Heart right ventricle (tissue), 16 donors: ENCODE data around the gene RSBN1L. TPM values are rescaled to one million over a fixed set of nuclear protein-coding genes. Genes with fewer than 3 reads are reported as not detected.

ENCODE experiments used
- ATAC-seq, 8 donors: fragments of 200-7000 bp; cut with Tn5 transposase; one replicate each; pipeline ENCODE4 v1.9.1; 2020; ENCODE audit warnings: mild to moderate bottlenecking in 8 of 8, moderate library complexity in 8 of 8, moderate number of reproducible peaks in 1 of 8
- DNase-seq, 2 donors: peaks; one replicate each; pipeline ENCODE4 v3.0.0-alpha.2; 2020
- H3K27ac ChIP-seq, 10 donors: fragments of 200-600 bp; sonication (generic) in 2 of 10; one replicate each; pipeline versions ENCODE4 v1.5.0 to v1.8.0; 2020 to 2022; ENCODE audit warnings: mild to moderate bottlenecking in 3 of 10
- H3K27me3 ChIP-seq, 7 donors: fragments of 200-600 bp; one replicate each; pipeline ENCODE4 v1.8.0; 2021 to 2022; ENCODE audit warnings: mild to moderate bottlenecking in 2 of 7
- H3K36me3 ChIP-seq, 9 donors: fragments of 200-600 bp; sonication (generic) in 1 of 9; one replicate each; pipeline versions ENCODE4 v1.5.0 to v1.8.0; 2020 to 2022; ENCODE audit warnings: mild to moderate bottlenecking in 2 of 9
- H3K4me1 ChIP-seq, 9 donors: fragments of 200-600 bp; sonication (generic) in 1 of 9; one replicate each; pipeline versions ENCODE4 v1.5.0 to v1.8.0; 2020 to 2022; ENCODE audit warnings: mild to moderate bottlenecking in 4 of 9
- H3K4me3 ChIP-seq, 10 donors: fragments of 200-600 bp; sonication (generic) in 2 of 10; one replicate each; pipeline versions ENCODE4 v1.5.0 to v1.8.0; 2020 to 2022; ENCODE audit warnings: mild to moderate bottlenecking in 7 of 10, moderate library complexity in 2 of 10
- H3K9me3 ChIP-seq, 11 donors: fragments of 200-600 bp in 10 of 11; sonication (generic) in 2 of 11; one replicate each; pipeline versions ENCODE4 v1.5.0 to v1.8.0; 2013 to 2022; ENCODE audit warnings: mild to moderate bottlenecking in 2 of 11, control low read depth in 1 of 11, moderate library complexity in 1 of 11
- WGBS, 2 donors: extraction: QIAGEN DNeasy Blood & Tissue Kit; methylation state at CpG; one replicate each; pipeline ENCODE4 v1.1.7; 2013; ENCODE audit warnings: inconsistent platforms in 1 of 2; 5-methylcytosine and 5-hydroxymethylcytosine counted together
- intact Hi-C, 10 donors: fragments of 100-400 bp; cut with DNase I; formaldehyde crosslinking; loops; one replicate each; pipeline versions ENCODE4 v1.11.1 to v1.14.2; 2022
- polyA plus RNA-seq, 2 donors: library from polyadenylated mRNA; stranded (reverse); fragments of 200-250 nt; gene quantifications; one replicate each; pipeline ENCODE4 v1.2.3, GENCODE V29; 2013
- total RNA-seq, 10 donors: library from RNA; stranded (reverse); fragmentation: NEBNext Ultra II Directional in 3 of 10; extraction: Animal tissue kit (Norgen Biotek cat#: 25700) in 3 of 10; gene quantifications; one replicate each; pipeline versions ENCODE4 v1.2.1 to v1.2.4, GENCODE V29; 2021 to 2023
- TF ChIP-seq, protein P1 (sequence below), 9 donors: fragments of 200-600 bp; sonication (generic) in 2 of 9; IDR thresholded peaks; one replicate each; pipeline versions ENCODE4 v1.5.0 to v1.8.0; 2021 to 2022; ENCODE audit warnings: antibody characterized with exemption in 9 of 9, mild to moderate bottlenecking in 5 of 9, moderate library complexity in 1 of 9
- donor health status: Arrhythmogenic right ventricular cardiomyopathy.
- donor health status: ischemic (EF 13 %, LVEDD 7.1; RV severe dilation, severe dysfunction).
- donor health status: healthy with polysubstance abuse.
- donor health status: DM: no; HTN: yes; CAD: no.
- donor health status: DM: no; HTN: no; CAD: no.
- donor health status: ischemic (EF 25% LVEDD 6.9; RV normal size, moderate dysfunction).
- donor health status: ischemic (EF 25% LVEDD 5.7; RV mildly dilated, moderate dysfunction).
- donor health status: healthy.
- donor health status: DM: yes; HTN: yes; CAD: no.
- donor health status: Ischemic cardiomyopathy.
- donor health status: ischemic (EF 35%, LVEDD 5.7; RV mildly dilated, moderate dysfunction).
- donor health status: nonischemic (EF 11% LVEDD 7.7; RV severe dilation, severe dysfunction).
- donor health status: DM: yes; HTN: yes; CAD: no.
- donor health status: PGD.
- donor health status: ischemic (EF 29% LVEDD 5.4; RV normal size, mild dysfunction).
- donor health status: nonischemic (EF 23%, LVEDD 6.1; RV moderate dilation, normal function).

The RSBN1L gene
- total and polyA plus RNA-seq, 12 donors: 3.3 to 11.8 (median 9.6) TPM

- no peak for ATAC-seq
- no peak overlapping the region for H3K27ac ChIP-seq
- peaks cover 0 to 14% (median 0%) of the 10 kb centered on the region in 9 donors for H3K4me1 ChIP-seq
- peaks cover 0 to 28% (median 0%) of the 10 kb centered on the region in 9 donors for H3K36me3 ChIP-seq
- 96 to 99% methylated on average over 1 of the region's 1 CpG for WGBS, 2 donors
- no peaks in the 10 kb centered on the region for H3K9me3 ChIP-seq
- TF ChIP-seq, protein P1, sequence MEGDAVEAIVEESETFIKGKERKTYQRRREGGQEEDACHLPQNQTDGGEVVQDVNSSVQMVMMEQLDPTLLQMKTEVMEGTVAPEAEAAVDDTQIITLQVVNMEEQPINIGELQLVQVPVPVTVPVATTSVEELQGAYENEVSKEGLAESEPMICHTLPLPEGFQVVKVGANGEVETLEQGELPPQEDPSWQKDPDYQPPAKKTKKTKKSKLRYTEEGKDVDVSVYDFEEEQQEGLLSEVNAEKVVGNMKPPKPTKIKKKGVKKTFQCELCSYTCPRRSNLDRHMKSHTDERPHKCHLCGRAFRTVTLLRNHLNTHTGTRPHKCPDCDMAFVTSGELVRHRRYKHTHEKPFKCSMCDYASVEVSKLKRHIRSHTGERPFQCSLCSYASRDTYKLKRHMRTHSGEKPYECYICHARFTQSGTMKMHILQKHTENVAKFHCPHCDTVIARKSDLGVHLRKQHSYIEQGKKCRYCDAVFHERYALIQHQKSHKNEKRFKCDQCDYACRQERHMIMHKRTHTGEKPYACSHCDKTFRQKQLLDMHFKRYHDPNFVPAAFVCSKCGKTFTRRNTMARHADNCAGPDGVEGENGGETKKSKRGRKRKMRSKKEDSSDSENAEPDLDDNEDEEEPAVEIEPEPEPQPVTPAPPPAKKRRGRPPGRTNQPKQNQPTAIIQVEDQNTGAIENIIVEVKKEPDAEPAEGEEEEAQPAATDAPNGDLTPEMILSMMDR (IDR thresholded peaks at IDR 0.05): no peak
- no peak for DNase-seq
- intact Hi-C loops: no loop called here
- no peaks in the 10 kb centered on the region for H3K27me3 ChIP-seq
- no peak overlapping the region for H3K4me3 ChIP-seq
These were observed 47.3 kb downstream of the RSBN1L start for GRCh38 chr7:77743518-77743917.

DNA sequence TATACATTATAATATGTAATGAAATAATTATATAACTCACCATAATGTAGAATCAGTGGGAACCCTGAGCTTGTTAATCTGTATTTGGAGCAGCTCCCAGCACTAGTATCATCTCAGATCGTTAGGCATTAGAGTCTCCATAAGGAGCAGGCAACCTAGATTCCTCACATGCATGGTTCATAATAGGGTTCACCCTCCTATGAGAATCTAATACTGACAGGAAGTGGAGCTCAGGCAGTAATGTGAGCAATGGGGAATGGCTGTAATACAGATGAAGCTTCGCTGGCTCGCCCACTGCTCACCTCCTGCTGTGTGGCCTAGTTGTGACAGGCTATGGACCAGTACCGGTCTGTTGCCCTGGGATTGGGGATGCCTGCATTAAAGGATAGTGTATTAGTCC, 49.5 kb downstream of the RSBN1L start:
- DNase-seq (no peak), ATAC-seq (no peak)
- Histone ChIP-seq H3K4me1 (peaks cover 0 to 14% (median 0%) of the 10 kb centered on the region in 9 donors), H3K9me3 (no peaks in the 10 kb centered on the region), H3K27ac (no peak overlapping the region), H3K27me3 (no peaks in the 10 kb centered on the region), H3K4me3 (no peak overlapping the region), H3K36me3 (peaks cover 0 to 40% (median 0%) of the 10 kb centered on the region in 9 donors)
- intact Hi-C loops: no loop called here
- TF ChIP-seq, protein P1 (IDR thresholded peaks at IDR 0.05): no peak
- 93 to 96% methylated on average over 4 of the region's 4 CpGs for WGBS, 2 donors

DNA sequence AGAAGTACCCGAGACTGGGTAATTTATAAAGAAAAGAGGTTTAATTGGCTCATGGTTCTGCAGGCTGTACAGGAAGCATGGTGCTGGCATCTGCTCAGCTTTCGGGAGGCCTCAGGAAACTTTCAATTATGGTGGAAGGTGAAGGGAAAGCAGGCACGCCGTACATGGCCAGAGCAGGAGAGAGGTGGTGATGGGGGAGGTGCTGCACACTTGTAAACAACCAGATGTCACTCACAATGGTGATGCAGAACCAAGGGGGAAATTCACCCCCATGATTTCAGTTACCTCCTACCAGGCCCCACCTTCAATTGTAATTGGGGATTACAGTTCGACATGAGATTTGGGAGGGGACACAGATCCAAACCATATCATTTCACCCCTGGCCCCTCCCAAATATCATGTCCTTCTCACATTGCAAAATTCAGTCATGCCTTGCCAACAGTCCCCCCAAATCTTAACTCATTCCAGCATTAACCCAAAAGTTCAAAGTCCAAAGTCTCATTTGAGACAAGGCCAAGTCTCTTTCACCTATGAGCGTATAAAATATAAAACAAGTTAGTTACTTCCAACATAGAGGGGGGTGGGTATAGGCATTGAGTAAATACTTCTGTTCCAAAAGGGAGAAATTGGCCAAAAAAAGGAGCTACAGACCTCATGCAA, 50.0 kb downstream of the RSBN1L start:
- TF ChIP-seq, protein P1 (IDR thresholded peaks at IDR 0.05): no peak
- intact Hi-C loops: no loop called here
- WGBS, 2 donors: 87 to 95% methylated on average over 6 of the region's 6 CpGs
- DNase-seq: no peak
- Histone ChIP-seq H3K36me3 (peaks cover 0 to 45% (median 0%) of the 10 kb centered on the region in 9 donors), H3K27me3 (no peaks in the 10 kb centered on the region), H3K27ac (no peak overlapping the region), H3K4me3 (no peak overlapping the region), H3K4me1 (peaks cover 0 to 14% (median 0%) of the 10 kb centered on the region in 9 donors), H3K9me3 (no peaks in the 10 kb centered on the region)
- ATAC-seq: no peak

GRCh38 chr7:77746824-77747165, 50.5 kb downstream of the RSBN1L start:
- TF ChIP-seq, protein P1 (IDR thresholded peaks at IDR 0.05): no peak
- H3K9me3 ChIP-seq: no peaks in the 10 kb centered on the region
- no peak for DNase-seq
- 99 to 100% methylated on average over 2 of the region's 2 CpGs for WGBS, 2 donors
- H3K27me3 ChIP-seq: no peaks in the 10 kb centered on the region
- peaks cover 0 to 19% (median 2%) of the 10 kb centered on the region in 9 donors for H3K4me1 ChIP-seq
- intact Hi-C loops: no loop called here
- H3K4me3 ChIP-seq: no peak overlapping the region
- H3K27ac ChIP-seq: no peak overlapping the region
- no peak for ATAC-seq
- H3K36me3 ChIP-seq: peaks cover 0 to 50% (median 1%) of the 10 kb centered on the region in 9 donors
